ENCODE data around the gene PANK4.

- TF ChIP-seq CTCF (conservative IDR thresholded peaks at IDR 0.05) (no peak), ZFX (IDR thresholded peaks at IDR 0.05) (no peak)
Measured at GRCh38 chr1:2468540-2468939, 57.9 kb downstream of the PANK4 start.

Data from C4-2B (cell line).